ENCODE results near the gene RPS15.

RPS15 gene

GRCh38 chr19:1453525-1454364 lies 15.5 kb downstream of the RPS15 start:
- DNase-seq (ENCODE audit: extremely low read depth, low read depth), result no peak
- TF ChIP-seq CTCF (IDR thresholded peaks at IDR 0.05; ENCODE audit: low read depth, low read length), result no peak

- DNase-seq (ENCODE audit: extremely low read depth, low read depth), result no peak
- TF ChIP-seq CTCF (IDR thresholded peaks at IDR 0.05; ENCODE audit: low read depth, low read length), result no peak
Observed at GRCh38 chr19:1455002-1455335, 16.8 kb downstream of the RPS15 start.

- no peak for DNase-seq (ENCODE audit: extremely low read depth, low read depth)
- TF ChIP-seq CTCF (IDR thresholded peaks at IDR 0.05; ENCODE audit: low read depth, low read length), result no peak
Observed at GRCh38 chr19:1455336-1456120, 17.3 kb downstream of the RPS15 start.

- DNase-seq (ENCODE audit: extremely low read depth, low read depth), result no peak
- TF ChIP-seq CTCF (IDR thresholded peaks at IDR 0.05; ENCODE audit: low read depth, low read length), result no peak
Observed at GRCh38 chr19:1456121-1456900, 18.1 kb downstream of the RPS15 start.

- DNase-seq (ENCODE audit: extremely low read depth, low read depth), result no peak
- no peak for TF ChIP-seq CTCF (IDR thresholded peaks at IDR 0.05; ENCODE audit: low read depth, low read length)
Observed at GRCh38 chr19:1457031-1457739, 19.0 kb downstream of the RPS15 start.

- no peak for DNase-seq (ENCODE audit: extremely low read depth, low read depth)
Observed at GRCh38 chr19:1457892-1458291, 19.7 kb downstream of the RPS15 start.

More at GRCh38 chr19:1457892-1458291, 19.7 kb downstream of the RPS15 start:
- TF ChIP-seq CTCF (IDR thresholded peaks at IDR 0.05; ENCODE audit: low read depth, low read length), result no peak
